GM23338 (cell line): ENCODE measurements around the gene NINJ2. TPM values are rescaled to one million over a fixed set of nuclear protein-coding genes. Genes with fewer than 3 reads are reported as not detected.

Experiments used
- ATAC-seq: fragments of 200-7000 bp; cut with Tn5 transposase; 3 replicates; pipeline ENCODE4 v1.9.1; 2020
- DNase-seq: peaks from one replicate; pipeline ENCODE4 v3.0.0-alpha.2; 2015; ENCODE audit warnings: low spot score
- H2AFZ ChIP-seq: fragments of 200-600 bp; sonication (generic); 2 replicates; pipeline ENCODE4 v1.8.0; 2016; ENCODE audit warnings: antibody characterized with exemption, mild to moderate bottlenecking, moderate library complexity
- H3F3A ChIP-seq: fragments of 200-600 bp; sonication (generic); replicated peaks from 2 replicates; pipeline ENCODE4 v1.8.0; 2017; ENCODE audit warnings: antibody characterized with exemption, mixed run types, low read depth
- H3K27ac ChIP-seq: fragments of 200-600 bp; sonication (generic); 2 replicates; pipeline ENCODE4 v1.6.1; 2016; ENCODE audit warnings: low read depth
- H3K27me3 ChIP-seq: fragments of 200-600 bp; sonication (generic); 2 replicates; pipeline ENCODE4 v1.8.0; 2016; ENCODE audit warnings: mild to moderate bottlenecking, mixed run types, moderate library complexity; ENCODE audit not compliant: insufficient read depth
- H3K36me3 ChIP-seq: fragments of 200-600 bp; sonication (generic); 2 replicates; pipeline ENCODE4 v1.8.0; 2016; ENCODE audit warnings: mild to moderate bottlenecking; ENCODE audit not compliant: insufficient read depth
- H3K4me1 ChIP-seq: fragments of 200-600 bp; sonication (generic); 2 replicates; pipeline ENCODE4 v1.8.0; 2016; ENCODE audit warnings: mild to moderate bottlenecking, moderate library complexity; ENCODE audit not compliant: insufficient read depth
- H3K4me2 ChIP-seq: fragments of 200-600 bp; sonication (generic); 2 replicates; pipeline ENCODE4 v1.7.1; 2017; ENCODE audit warnings: mixed run types
- H3K4me3 ChIP-seq: fragments of 200-600 bp; sonication (generic); 2 replicates; pipeline ENCODE4 v1.6.1; 2016; ENCODE audit warnings: mixed run types
- H3K79me2 ChIP-seq: fragments of 200-600 bp; sonication (generic); replicated peaks from 2 replicates; pipeline ENCODE4 v1.8.0; 2017; ENCODE audit warnings: mild to moderate bottlenecking; ENCODE audit not compliant: insufficient read depth
- H3K9me2 ChIP-seq: fragments of 200-600 bp; sonication (generic); 2 replicates; pipeline ENCODE4 v1.8.0; 2017; ENCODE audit not compliant: insufficient read depth
- H4K20me1 ChIP-seq: fragments of 200-600 bp; sonication (generic); replicated peaks from 2 replicates; pipeline ENCODE4 v1.8.0; 2017; ENCODE audit warnings: mild to moderate bottlenecking; ENCODE audit not compliant: insufficient read depth
- H3K27ac Mint-ChIP-seq: 2 replicates; pipeline ENCODE4 v1.8.0; 2020; ENCODE audit warnings: inconsistent platforms, mild to moderate bottlenecking, moderate library complexity, mixed read lengths
- H3K27me3 Mint-ChIP-seq: 3 replicates; pipeline ENCODE4 v1.8.0; 2022; ENCODE audit warnings: low read depth, mild to moderate bottlenecking, moderate library complexity, mixed read lengths, inconsistent platforms; ENCODE audit not compliant: insufficient read depth, poor library complexity
- H3K36me3 Mint-ChIP-seq: 3 replicates; pipeline ENCODE4 v1.8.0; 2021; ENCODE audit warnings: low read depth, mild to moderate bottlenecking, inconsistent platforms, moderate library complexity, mixed read lengths
- H3K4me1 Mint-ChIP-seq: 3 replicates; pipeline ENCODE4 v1.8.0; 2020; ENCODE audit warnings: mild to moderate bottlenecking, inconsistent platforms, mixed read lengths
- H3K4me3 Mint-ChIP-seq: 3 replicates; pipeline ENCODE4 v1.8.0; 2021; ENCODE audit warnings: moderate library complexity, mild to moderate bottlenecking, inconsistent platforms, mixed read lengths
- H3K9me3 Mint-ChIP-seq: 3 replicates; pipeline ENCODE4 v1.8.0; 2020; ENCODE audit warnings: moderate library complexity, mild to moderate bottlenecking, inconsistent platforms, mixed read lengths
- EZH2 ChIP-seq: fragments of 200-600 bp; sonication (generic); IDR thresholded peaks from one replicate; pipeline ENCODE4 v1.8.0; 2017; ENCODE audit warnings: antibody characterized with exemption, mild to moderate bottlenecking, low read depth; ENCODE audit not compliant: unreplicated experiment
- EZH2phosphoT487 ChIP-seq: fragments of 200-600 bp; sonication (generic); IDR thresholded peaks from one replicate; pipeline ENCODE4 v1.8.1; 2018; ENCODE audit warnings: antibody characterized with exemption; ENCODE audit not compliant: unreplicated experiment
- JUNB ChIP-seq: IDR thresholded peaks from one replicate; pipeline ENCODE4 v1.6.1; 2016; ENCODE audit warnings: antibody characterized with exemption; ENCODE audit not compliant: unreplicated experiment
- POLR2AphosphoS5 ChIP-seq: IDR thresholded peaks from 2 replicates; pipeline ENCODE4 v1.6.1; 2016; ENCODE audit warnings: antibody characterized with exemption, low read depth
- REST ChIP-seq: IDR thresholded peaks from one replicate; pipeline ENCODE4 v1.6.1; 2018; ENCODE audit warnings: antibody characterized with exemption; ENCODE audit not compliant: unreplicated experiment
- STAT1 ChIP-seq: IDR thresholded peaks from one replicate; pipeline ENCODE4 v1.6.1; 2016; ENCODE audit warnings: antibody characterized with exemption; ENCODE audit not compliant: unreplicated experiment
- ZNF114 ChIP-seq: fragments of 250-450 bp; sonication (Bioruptor Pico); IDR thresholded peaks from 2 replicates; pipeline ENCODE4 v1.5.0; 2020; ENCODE audit warnings: mild to moderate bottlenecking, moderate library complexity
- ZNF331 ChIP-seq: fragments of 250-450 bp; sonication (Bioruptor Pico); IDR thresholded peaks from 2 replicates; pipeline ENCODE4 v1.5.0; 2020; ENCODE audit warnings: low read depth, mild to moderate bottlenecking, moderate library complexity
- ZNF462 ChIP-seq: fragments of 250-450 bp; sonication (Bioruptor Pico); IDR thresholded peaks from 2 replicates; pipeline ENCODE4 v1.5.0; 2020; ENCODE audit warnings: mild to moderate bottlenecking, moderate library complexity
- polyA plus RNA-seq: library from polyadenylated mRNA; unstranded; fragments of >200 nt; fragmentation: Nextera tagmentation; extraction: Ambion mirVana; gene quantifications from 2 replicates; pipeline ENCODE4 v1.2.1, GENCODE V29; 2016
- total RNA-seq: library from RNA; depleted of rRNA; stranded (reverse); fragments of >200 nt; shearing (Covaris generic); gene quantifications from 2 replicates; pipeline ENCODE4 v1.2.3, GENCODE V29; 2014

The NINJ2 gene
- total and polyA plus RNA-seq, 2 experiments from 2014 or later = 0.94 to 2.6 TPM

- TF ChIP-seq EZH2phosphoT487 (no peak), ZNF114 (CRISPR knock-in tag) (no peak), ZNF462 (CRISPR knock-in tag) (no peak)
These were observed 51.5 kb downstream of the NINJ2 start (continued) for GRCh38 chr12:611721-612120.

- no peak for DNase-seq
- no peaks in the 10 kb centered on the region for H3K9me3 Mint-ChIP-seq
- H3K4me1 Mint-ChIP-seq = peaks cover 8% of the 10 kb centered on the region
- TF ChIP-seq ZNF114 (CRISPR knock-in tag) = no peak
- no peak for TF ChIP-seq EZH2
- no peak for TF ChIP-seq EZH2phosphoT487
- no peak for TF ChIP-seq REST
- no peak for TF ChIP-seq JUNB
- TF ChIP-seq STAT1 = no peak
- no peak for TF ChIP-seq ZNF331 (CRISPR knock-in tag)
- no peak for TF ChIP-seq POLR2AphosphoS5
These were observed 54.3 kb downstream of the NINJ2 start for GRCh38 chr12:608921-609320.

More at GRCh38 chr12:608921-609320, 54.3 kb downstream of the NINJ2 start:
- no peaks in the 10 kb centered on the region for H3F3A ChIP-seq
- H3K4me2 ChIP-seq = no peak overlapping the region
- no peak overlapping the region for H3K4me3 ChIP-seq
- no peaks in the 10 kb centered on the region for H3K27me3 ChIP-seq
- H3K27ac Mint-ChIP-seq = no peak overlapping the region
- H3K79me2 ChIP-seq = no peaks in the 10 kb centered on the region
- H3K9me2 ChIP-seq = no peaks in the 10 kb centered on the region
- H3K27me3 Mint-ChIP-seq = peaks cover 2% of the 10 kb centered on the region
- no peaks in the 10 kb centered on the region for H3K36me3 ChIP-seq
- H3K4me3 Mint-ChIP-seq = no peak overlapping the region
- no peaks in the 10 kb centered on the region for H3K4me1 ChIP-seq
- no peaks in the 10 kb centered on the region for H3K36me3 Mint-ChIP-seq
- H3K27ac ChIP-seq = no peak overlapping the region
- ATAC-seq = no peak
- no peak overlapping the region for H2AFZ ChIP-seq
- H4K20me1 ChIP-seq = no peaks in the 10 kb centered on the region
